GM23338 (cell line): ENCODE measurements around the gene ADGRL3.

Experiments used
- CREB1 ChIP-seq: fragments of 250-450 bp; sonication (Bioruptor Pico); IDR thresholded peaks from 2 replicates; pipeline ENCODE4 v1.5.0; 2020; ENCODE audit warnings: low read depth, mild to moderate bottlenecking, moderate library complexity
- CTCF ChIP-seq, 2 experiments: fragments of 200-600 bp in 1 of 2; sonication (generic) in 1 of 2; conservative IDR thresholded peaks; 2 replicates each; pipeline versions ENCODE4 v1.5.1 to v1.6.1; 2016 to 2017; ENCODE audit warnings: antibody characterized with exemption in 2 of 2, low read depth in 2 of 2, mild to moderate bottlenecking in 2 of 2, moderate library complexity in 1 of 2
- EZH2 ChIP-seq: fragments of 200-600 bp; sonication (generic); IDR thresholded peaks from one replicate; pipeline ENCODE4 v1.8.0; 2017; ENCODE audit warnings: antibody characterized with exemption, mild to moderate bottlenecking, low read depth; ENCODE audit not compliant: unreplicated experiment
- EZH2phosphoT487 ChIP-seq: fragments of 200-600 bp; sonication (generic); IDR thresholded peaks from one replicate; pipeline ENCODE4 v1.8.1; 2018; ENCODE audit warnings: antibody characterized with exemption; ENCODE audit not compliant: unreplicated experiment
- POLR2AphosphoS5 ChIP-seq: IDR thresholded peaks from 2 replicates; pipeline ENCODE4 v1.6.1; 2016; ENCODE audit warnings: antibody characterized with exemption, low read depth
- ZNF331 ChIP-seq: fragments of 250-450 bp; sonication (Bioruptor Pico); IDR thresholded peaks from 2 replicates; pipeline ENCODE4 v1.5.0; 2020; ENCODE audit warnings: low read depth, mild to moderate bottlenecking, moderate library complexity
- TF ChIP-seq, protein P1 (sequence below): IDR thresholded peaks from one replicate; pipeline ENCODE4 v1.6.1; 2018; ENCODE audit warnings: antibody characterized with exemption; ENCODE audit not compliant: unreplicated experiment

DNA sequence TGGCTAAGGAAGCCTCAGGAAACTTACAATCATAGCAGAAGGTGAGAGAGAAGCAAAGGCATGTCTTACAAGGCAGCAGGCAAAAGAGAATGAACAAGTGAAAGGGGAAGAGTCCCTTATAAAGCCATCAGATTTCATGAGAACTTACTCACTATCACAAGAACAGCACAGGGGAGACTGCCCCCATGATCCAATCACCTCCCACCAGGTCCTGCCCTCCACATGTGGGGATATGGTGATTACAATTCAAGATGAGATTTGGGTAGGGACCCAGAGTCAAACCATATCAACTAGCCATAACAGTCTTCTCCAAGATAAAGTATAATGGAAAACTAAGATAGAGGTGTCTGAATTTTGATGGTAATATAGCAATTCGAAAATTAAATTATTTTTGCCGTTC is 534.3 kb downstream of the ADGRL3 start:
- TF ChIP-seq CTCF (conservative IDR thresholded peaks at IDR 0.05; ENCODE audit: low read depth in 2 of 2): no peak
- TF ChIP-seq EZH2: no peak
- no peak; the same call in 1 of the 2 replicates for TF ChIP-seq POLR2AphosphoS5
- TF ChIP-seq ZNF331 (CRISPR knock-in tag): no peak
- TF ChIP-seq, protein P1, sequence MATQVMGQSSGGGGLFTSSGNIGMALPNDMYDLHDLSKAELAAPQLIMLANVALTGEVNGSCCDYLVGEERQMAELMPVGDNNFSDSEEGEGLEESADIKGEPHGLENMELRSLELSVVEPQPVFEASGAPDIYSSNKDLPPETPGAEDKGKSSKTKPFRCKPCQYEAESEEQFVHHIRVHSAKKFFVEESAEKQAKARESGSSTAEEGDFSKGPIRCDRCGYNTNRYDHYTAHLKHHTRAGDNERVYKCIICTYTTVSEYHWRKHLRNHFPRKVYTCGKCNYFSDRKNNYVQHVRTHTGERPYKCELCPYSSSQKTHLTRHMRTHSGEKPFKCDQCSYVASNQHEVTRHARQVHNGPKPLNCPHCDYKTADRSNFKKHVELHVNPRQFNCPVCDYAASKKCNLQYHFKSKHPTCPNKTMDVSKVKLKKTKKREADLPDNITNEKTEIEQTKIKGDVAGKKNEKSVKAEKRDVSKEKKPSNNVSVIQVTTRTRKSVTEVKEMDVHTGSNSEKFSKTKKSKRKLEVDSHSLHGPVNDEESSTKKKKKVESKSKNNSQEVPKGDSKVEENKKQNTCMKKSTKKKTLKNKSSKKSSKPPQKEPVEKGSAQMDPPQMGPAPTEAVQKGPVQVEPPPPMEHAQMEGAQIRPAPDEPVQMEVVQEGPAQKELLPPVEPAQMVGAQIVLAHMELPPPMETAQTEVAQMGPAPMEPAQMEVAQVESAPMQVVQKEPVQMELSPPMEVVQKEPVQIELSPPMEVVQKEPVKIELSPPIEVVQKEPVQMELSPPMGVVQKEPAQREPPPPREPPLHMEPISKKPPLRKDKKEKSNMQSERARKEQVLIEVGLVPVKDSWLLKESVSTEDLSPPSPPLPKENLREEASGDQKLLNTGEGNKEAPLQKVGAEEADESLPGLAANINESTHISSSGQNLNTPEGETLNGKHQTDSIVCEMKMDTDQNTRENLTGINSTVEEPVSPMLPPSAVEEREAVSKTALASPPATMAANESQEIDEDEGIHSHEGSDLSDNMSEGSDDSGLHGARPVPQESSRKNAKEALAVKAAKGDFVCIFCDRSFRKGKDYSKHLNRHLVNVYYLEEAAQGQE: no peak
- TF ChIP-seq CREB1 (CRISPR knock-in tag): no peak
- no peak for TF ChIP-seq EZH2phosphoT487
